Globus pallidus (tissue), 1 donor: ENCODE measurements around the gene ARID5B.

Experiments
- DNase-seq: peaks from one replicate; pipeline ENCODE4 v3.0.0-alpha.2; 2015; ENCODE audit warnings: low spot score

Gene ARID5B

DNA sequence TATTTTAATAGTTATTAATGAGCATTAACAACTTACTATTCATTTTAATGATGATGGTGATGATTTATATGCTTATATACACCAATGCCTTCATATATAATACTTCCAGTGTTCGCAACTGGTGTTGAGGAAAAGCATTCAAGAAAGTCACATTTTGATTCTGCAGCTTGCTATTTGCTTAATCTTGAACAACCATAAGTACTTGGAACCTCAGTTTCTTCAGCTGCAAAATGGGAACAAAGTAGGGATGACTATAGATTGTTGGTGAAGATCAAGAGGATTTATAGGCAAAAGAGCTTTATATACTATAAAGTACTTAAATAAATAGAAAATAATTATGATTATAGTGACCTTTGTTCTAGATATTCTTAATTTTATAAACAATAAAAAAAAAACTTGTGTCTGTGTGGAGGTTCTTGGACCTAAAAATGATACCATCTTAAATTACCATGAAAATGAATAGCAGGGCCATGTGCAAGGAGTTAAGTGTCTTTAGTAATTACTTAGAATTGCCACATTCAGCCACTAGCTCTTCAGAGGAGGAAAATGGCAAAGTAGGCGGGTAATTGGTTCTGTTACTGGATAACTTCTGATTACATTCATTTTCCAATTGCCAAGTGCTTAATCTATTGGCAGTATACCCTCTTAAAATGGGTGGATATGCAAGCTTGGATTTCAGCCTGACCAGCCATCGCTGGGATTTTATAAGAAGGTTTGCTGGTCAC, 4.5 kb downstream of the ARID5B start:
- no peak for DNase-seq

DNA sequence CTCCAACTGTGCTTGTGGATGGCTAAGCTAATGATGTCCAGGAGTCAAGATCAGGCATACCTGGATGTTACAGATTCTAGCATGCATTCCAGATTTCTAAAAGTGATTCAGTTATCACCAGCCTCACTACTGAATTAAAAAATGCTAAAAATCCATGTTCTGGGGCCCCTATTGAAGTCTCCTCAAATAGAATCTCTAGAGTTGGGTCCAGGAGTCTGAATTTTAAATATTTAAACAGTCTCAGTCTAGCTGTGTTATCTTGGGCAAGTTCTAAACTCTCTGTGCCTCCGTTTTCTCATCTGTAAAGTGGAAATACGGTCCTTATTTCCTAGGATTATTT, 5.0 kb downstream of the ARID5B start:
- no peak for DNase-seq

DNA sequence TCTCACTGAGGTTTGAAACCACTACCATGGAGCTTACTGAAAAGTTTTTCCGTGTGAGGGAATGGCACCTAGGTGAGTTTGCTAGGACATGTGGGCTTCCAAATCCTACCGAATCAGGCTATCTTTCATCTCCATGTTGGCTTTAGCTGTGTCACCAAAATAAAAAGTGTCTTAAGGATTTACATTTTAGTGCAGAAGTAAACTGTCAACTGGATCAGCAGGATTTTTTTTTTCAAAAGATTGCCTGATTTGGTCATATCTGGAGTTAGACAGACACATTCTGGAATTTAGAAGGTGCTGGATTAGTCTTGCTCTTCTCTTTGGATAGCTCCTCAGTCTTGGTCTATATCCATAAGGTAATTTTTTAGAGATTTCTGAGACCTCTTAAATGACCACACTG, 5.5 kb downstream of the ARID5B start:
- no peak for DNase-seq

DNA sequence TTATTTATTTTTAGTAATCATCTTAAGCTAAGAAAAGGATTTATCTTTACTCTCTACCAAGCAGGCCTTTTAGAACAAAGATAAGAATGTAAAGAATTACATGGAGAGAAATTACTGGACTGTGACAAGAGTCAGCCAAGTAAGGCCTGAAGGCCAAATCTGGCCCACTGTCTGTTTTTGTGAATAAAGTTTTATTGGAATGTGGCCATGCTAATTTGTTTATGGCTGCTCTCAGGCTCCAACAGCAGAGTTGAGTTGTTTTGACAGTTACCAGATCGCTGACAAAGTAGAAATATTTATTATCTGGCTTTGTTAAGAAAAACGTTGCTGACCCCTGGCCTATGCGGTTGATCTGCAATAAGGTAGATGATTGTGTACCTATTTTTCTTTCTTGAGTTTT, 6.1 kb downstream of the ARID5B start:
- DNase-seq: no peak

DNA sequence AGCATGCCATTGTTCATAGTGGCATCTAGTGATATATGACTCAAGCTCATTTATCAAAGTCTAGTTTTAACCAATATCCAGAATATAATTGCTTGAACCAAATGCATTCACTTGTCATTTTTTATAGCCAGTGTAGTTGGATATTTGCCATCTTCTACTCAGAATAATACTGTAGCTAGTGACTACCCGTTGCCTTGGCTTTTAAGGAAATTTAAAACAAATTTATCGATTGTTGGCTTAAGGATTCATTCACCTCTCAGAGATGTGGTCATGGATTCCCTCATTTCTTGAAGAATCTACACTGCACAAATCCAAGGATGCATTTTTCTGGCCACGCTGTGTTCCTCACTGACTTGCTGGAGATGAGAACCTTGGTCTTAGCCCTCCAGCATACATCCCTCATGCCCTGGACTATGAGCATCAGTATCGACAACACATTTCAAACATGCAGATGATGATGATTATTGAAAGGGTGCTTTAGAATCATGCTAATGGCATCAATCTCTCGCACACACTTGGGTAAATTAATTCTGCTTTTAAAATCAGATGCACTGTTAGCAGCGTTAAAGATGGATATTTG, 8.8 kb downstream of the ARID5B start:
- DNase-seq: no peak

DNA sequence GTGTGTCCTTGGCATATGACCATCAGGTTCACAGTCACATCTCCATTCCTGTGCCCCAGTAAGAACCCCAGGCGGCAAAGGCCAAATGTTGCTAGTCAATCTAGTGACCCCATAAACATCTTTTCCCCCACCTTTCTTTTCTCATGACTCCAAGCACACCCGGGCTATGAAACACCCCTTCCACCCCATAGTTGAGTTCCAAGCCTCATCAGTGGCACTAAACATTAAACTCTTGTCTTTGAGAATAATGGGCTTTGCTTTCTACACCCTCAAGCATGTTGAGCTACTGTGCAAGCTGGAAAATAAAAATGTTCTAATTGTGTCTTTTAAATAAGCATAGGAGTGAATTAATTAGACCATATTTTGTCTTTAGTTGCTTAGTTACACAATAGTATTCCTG, 9.4 kb downstream of the ARID5B start:
- DNase-seq: peak; percentile 29

DNA sequence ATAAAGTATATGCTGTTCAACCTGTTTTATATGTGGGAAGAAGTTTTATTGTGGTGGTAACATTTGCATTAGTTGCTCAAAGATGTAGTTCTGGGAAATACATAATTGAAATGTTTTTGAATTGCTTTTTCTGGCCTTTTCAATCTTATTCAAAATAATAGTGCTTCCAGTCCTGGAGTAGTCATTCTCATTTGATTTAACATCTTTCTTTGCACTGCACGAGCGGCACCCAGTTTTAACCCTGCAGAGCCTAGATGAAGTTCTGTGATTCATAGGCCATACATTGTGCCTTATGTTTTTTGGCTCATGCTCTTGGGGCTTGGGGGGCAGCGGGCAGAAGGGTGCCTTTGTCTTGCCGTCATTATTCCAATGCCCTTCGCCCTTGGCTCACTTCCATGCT, 9.9 kb downstream of the ARID5B start:
- no peak for DNase-seq

DNA sequence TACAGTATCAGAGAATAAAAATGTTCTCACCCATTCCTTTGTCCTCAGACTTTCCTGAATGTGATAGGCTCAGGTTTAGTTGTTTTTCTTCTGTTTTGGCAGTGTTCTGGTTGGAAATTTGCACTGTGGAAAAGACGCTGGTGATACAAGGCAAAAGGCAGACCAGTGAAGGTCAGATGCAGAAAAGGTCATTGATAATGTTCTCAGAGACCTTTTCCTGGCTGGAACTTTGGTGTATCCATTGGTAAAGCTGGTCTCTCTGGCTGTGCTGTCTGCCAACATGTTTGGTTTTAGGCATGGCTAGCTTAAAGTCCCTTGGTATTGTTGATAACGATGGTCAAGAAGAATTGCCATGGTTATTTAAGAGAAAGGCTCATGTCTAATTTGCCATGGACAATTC, 11.5 kb downstream of the ARID5B start:
- DNase-seq: no peak

DNA sequence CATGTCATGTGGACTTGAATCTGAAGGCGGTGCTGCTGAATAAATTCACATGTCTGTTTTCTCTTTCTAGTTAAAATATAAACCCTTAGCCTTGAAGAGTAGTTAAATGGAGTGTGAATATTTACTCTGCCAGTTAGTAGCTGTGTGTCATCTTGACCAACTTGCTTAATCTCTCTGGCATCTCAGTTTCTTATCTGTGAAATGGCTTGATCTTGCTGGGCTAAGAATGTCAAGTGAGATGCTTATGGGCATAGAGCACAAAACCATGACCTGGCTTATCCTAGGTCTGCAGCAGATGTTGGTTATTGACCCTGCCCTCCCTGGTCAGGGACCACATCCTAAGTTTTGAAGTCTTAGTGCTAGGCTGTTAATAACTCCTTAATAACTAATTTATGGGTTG, 16.6 kb downstream of the ARID5B start:
- DNase-seq: no peak

DNA sequence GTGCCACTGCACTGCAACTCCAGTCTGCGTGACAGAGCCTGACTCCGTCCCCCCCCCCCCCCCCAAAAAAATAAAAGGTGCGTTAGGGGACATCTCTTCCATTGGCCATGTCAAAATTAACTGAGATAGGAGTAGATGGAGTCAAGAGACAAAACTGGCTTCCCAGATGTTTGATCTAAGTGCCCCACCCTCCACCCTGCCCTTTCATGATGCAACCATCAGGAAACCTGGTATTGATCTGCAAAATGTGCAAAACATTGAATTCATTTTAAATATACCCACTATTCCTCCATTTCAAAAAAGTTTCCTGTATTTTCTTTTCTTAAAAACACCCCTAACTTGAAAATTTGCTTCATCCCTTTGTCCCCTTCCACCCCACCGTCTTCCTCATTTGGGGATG, 17.5 kb downstream of the ARID5B start:
- no peak for DNase-seq

DNA sequence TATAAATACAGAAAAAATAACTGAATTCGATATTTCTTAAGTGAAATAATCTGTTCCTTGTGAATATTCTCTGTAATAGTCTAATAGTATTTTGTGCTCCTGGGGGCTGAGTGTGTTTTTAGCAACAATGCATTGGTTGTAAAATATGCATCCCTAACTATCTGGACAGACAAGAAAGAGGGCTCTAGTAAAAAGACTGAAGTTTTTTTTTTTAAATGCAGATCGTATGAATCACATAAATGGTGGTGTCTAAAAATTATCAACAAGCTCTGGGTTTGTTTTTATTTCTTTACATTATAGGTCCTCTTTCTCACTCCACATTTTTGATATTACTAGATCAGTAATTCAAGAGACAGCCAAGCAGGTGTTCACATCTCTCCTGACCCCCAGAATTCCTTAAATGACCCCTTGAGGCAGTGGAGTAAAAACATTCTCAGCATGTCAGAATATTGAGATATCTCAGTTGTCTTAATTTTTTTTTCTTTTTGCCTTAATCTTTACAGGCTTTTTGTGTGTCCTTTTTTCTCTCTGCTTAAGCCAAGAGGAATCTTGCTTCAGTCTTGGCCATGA, 18.2 kb downstream of the ARID5B start:
- no peak for DNase-seq

DNA sequence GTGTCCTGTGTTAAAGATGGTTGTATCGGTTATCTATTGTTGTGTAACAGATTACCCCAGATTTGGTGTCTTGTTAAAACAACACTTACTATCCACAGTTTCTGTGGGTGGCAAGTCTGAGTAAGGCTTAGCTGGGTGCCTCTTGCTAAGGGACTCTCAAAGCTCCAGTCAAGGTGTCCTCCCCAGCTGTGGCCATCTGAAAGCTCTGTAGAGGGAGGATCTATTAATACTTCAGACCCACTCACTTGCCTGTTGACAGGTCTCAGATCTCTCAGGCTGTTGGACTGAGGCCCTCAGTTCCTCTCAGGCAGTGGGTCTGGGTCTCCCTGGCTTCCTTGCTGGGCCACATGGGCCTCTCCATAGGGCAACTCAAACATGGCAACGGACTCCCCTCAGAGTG, 19.6 kb downstream of the ARID5B start:
- DNase-seq: no peak

DNA sequence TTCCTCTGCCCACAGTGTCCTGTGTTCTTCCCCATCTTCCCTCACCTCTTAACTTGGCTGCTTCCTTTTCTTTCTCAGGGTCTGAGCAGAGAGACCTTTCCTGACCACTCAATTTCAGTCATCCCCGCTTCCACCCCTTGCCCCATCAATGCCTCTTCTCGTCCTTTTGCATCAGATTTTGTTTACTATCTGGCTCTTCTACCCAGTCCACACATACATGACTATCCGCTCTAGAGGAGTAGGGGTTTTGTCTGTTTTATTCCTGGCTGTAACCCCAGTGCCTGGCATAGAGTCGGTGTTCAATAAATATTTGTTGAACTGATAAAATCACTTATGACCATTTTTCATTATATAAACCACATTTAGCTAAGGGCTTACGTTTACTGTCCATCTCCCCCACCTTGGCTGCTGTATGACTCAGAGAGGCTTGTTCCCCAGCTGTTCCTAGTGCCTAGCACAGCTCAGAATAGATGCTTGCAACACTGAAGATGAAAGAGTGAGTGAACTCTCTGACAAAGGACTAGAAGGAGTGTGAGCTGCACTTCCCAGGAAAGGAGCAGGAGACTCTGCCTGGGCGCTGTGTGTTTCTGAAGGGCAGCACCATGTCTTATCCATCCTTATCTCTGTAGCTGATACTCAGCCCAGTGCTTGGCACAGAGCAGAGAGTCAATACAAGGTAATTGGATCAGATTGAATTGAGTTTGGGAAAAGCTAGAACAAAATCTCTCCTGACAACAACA, 21.9 kb downstream of the ARID5B start:
- DNase-seq: no peak

DNA sequence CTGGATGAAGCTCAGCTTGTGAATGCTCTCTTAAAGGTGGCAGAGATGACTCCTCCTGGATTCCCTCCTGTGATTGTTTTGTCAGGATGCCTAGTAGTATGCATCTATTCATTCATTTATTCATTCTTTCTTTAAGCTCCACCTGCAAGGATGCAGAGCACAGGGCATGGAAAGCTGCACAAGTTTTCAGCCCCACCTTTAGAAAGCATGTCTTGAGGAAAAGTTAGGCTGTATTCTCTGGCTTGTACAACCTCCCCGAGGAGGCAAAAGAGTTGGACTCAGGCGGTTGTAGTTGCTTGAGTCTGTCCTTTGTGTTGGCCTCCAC, 22.4 kb downstream of the ARID5B start:
- no peak for DNase-seq

DNA sequence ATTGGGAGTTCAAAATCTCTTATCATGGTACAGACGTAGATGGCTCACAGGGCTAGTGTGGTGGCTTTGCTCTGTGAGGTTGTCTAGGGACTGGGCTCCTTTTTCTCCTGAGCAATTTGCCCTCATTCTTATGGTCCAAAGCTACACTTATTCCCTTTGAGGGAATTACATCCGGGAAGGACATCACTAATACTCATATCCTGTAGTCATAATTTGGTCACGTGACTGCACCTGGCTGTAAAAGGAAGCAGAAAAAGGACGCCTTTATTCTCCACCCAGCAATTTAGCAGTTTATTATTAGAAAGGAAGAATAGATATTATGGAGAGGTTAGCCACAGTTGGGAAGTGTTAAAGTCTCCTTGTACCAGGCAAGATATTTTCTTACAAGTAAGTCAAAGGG, 28.1 kb downstream of the ARID5B start:
- no peak for DNase-seq

DNA sequence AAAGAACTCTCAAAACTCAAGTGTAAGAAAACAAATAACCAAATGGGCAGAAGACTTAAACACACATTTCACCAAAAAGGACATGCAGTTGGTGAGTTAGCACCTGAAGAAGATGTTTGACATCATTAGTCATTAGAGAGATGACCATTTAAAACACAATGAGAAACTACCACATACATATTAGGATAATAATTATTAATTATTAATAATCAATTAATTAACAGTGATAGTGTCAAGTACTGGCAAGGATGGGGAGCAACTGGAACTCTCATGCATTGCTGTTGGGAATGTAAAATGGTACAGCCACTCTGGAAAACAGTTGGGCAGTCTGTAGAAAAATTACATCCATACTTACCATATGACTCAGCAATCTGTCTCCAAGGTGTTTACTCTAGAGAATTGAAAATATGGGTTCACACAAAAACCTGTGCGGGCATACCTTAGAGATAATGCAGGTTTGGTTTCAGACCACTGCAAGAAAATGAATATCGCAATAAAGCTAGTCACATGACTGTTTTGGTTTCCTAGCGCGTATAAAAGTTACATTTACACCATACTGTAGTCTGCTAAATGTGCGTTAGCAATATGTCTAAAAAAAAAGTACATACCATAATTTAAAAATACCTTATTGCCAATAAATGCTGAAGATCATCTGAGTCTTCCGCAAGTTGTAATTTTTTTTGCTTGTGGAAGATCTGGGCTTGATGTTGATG, 30.3 kb downstream of the ARID5B start:
- no peak for DNase-seq

DNA sequence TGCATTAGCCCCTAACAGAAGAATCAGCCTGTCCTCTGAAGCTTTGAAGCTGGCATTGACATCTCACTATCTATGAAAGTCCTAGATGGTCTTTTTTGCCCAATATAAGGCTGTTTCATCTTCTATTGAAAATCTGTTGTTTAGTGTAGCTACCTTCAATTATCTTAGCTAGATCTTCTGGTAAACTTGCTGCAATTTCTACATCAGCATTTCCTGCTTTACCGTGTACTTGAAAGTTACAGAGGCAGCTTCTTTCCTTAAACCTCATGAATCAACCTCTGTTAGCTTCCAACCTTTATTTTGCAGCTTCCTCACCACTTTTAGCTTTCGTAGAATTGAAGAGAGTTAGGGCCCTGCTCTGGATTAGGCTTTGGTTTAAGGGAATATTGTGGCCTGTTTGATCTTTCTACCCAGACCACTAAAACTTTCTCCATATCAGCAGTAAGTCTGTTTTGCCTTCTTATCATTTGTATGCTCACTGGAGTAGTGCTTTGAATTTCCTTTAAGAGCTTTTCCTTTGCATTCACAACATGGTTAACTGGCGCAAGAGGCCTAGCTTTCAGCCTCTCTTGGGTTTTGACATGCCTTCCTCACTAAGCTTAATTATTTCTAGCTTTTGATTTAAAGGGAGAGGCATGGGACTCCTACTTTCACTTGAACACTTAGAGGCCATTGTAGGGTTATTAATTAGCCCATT, 32.5 kb downstream of the ARID5B start:
- DNase-seq: no peak

DNA sequence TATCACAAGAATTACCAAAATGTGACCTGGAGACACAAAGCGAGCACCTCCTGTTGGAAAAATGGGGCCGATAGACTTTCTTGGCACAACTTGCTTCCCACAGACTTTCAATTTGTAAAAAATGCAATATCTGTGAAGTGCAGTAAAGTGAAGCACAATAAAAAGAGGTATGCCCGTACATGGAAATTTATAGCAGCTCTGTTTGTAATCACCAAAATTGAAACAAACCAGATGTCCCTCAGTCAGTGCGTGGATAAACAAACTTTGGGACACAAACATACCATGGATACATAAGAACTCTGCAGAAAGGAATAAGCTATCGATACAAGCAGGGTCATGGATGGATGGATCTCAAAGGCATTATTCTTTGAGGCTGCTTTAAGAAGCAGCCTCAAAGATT, 33.6 kb downstream of the ARID5B start:
- DNase-seq: no peak

DNA sequence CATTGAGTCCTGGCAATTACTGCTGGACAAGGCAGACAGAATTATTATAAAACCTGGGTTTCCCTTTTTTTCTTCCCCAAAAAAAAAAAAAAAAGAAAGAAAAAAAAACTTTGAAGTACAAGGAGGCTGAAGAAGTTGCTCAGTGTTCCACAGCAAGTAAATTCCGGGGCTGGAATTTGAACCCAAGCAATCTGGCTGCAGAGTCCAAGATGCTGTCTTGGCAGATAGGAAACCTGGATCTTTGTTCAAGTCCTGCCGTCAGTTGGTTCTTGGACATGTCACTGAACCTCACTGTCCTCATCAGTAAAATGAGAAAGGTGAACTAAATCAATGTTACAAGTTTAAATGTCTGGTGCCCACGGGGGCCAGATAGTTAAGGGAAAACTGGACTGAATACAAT, 35.3 kb downstream of the ARID5B start:
- no peak for DNase-seq

DNA sequence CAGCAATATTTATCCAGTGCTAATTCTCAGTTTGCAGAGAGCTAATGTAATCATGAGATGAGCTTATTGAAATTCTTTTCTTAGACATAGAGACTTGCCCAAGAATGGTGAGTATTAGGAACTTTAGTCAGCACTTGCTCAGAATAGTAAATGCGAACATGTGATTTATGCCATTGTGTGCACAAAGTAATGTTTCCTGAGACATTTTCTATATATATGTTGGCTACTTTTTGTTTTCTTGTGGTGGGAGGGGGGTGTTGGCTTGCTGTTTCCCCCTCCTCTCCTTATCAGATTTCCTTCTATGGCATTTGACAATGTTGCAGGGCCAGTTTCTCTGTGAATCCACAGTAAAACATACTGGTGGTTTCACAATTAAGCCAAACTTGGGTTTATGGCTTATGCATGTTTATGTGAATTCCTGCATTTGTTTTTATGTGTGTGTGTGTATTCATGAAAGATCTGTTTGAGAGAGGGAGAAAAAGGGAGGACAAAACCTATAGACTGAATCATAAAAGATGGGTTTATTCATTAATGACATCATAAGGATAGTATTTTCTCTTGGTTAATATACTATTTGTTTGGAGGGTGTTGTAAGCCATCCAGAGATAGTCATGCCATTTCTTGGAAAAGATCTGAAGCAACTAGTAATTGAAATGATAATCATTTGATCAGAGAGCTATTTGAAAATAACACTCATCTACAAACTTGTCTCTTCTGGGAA, 36.3 kb downstream of the ARID5B start:
- no peak for DNase-seq

DNA sequence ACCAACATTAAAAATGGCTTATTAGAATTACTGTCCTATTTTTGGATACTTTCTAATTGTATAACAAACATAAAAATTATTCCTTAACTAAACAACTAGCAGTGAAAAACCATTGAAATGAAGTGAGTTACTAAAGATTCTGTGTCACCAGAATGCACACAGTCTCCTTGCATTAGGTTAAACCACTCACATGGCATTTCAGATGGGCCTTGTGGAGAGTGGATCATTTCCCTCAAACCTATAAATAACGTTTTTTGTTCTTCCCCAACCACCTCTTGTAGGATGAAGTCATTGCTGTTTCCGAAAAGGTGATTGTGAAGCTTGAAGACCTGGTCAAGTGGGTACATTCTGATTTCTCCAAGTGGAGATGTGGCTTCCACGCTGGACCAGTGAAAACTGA, 38.4 kb downstream of the ARID5B start:
- no peak for DNase-seq
